HG03064 (cell line): Measurements from ENCODE around the gene PELO.
A peak's percentile ranks its signal among the peaks of the same experiment; 100 is the strongest.

Source experiments
- ATAC-seq: cut with Tn5 transposase; IDR thresholded peaks from one replicate; pipeline ENCODE4 v1.9.1; 2021; ENCODE audit warnings: low read depth; ENCODE audit not compliant: unreplicated experiment

The PELO gene

DNA sequence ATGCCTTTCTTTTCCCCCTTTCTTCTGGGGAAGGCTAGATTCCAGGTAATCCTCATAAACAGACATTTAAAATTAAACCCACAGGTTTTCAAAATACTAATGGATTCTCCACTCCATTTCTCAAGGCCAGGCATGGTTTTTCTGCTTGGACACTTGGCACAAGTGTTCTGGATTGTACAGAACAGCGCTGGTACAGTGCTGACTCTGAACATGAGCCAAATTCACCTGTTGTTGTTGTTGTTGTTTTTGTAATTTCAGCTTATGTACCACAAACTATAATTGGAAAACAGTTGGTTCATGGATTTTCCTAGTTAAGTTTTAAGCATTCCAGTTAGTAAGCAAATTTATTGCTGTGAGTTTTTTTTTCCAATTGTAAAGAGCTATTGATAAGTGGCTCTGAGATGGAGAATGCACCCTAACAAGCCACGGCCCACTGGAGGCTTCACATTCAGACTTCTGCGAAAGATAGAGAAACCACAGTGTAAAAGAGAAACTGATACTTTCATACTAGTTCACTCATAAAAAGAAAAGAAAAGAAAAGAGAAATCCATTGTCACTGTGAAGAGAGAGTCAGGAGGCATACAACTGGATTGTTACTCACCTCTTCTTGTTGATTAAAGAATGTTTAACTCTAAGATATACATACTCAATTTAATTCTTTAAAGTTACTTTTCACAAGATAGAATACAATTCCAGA lies 16.2 kb upstream of the PELO start:
- ATAC-seq, result peak; percentile 96

DNA sequence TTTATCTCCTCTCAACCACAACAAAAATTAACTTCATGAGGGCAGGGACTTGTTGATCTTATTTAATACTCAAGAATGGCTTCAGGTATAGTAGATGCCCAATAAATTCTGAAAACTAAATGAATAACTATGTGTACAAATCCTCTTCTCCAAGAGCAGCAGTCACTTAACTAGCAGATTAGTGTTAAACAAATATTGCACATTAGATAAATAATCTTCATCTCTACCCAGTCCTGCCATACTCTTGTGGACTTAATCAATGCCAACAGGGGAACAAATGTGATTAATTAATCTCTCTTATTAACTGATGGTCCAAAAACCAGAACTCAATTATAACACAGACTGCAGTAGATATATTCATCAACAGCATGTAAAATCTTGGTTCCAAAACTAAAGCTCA lies 15.0 kb upstream of the PELO start:
- ATAC-seq, result no peak

GRCh38 chr5:52773342-52773741 lies 14.4 kb upstream of the PELO start:
- ATAC-seq, result no peak

DNA sequence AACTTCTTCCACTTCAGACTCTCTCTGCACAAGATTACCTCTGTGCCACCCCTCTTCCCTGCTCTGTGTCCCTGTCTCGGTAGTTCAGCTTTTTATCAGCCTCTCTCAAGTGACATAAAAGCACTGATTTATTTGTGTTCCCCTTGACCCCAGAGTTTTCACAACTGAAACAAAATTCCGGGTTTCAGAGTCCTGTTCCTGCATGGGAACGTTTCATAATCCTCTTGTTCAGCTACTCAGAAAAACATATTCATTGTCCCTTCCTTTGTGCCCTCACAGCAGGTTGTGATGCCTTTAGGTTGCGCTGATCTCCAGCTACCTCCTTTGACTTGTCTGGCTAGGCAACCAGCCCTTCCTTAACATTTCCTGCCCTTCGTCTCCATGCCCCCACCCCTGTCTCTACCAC lies 13.7 kb upstream of the PELO start:
- ATAC-seq, result no peak

DNA sequence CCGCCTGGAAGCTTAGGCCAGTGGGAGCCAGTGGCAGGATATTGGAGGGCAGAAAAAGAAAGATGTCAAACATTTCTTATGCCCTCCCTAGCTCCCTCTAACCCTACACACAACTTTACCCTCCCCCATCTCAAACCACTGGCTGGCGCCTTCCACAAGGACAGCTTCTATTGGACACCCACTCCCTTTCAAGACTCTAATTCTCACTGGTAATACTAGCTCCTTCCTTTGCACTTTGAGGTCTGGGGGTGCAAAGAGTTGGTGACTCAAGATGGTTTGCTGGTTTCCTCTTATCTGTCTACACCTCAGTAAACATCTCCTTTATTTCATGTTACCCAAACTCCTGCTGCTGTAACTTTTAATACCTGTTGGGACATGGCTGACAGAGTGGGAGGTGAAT lies 11.6 kb upstream of the PELO start:
- ATAC-seq, result no peak

DNA sequence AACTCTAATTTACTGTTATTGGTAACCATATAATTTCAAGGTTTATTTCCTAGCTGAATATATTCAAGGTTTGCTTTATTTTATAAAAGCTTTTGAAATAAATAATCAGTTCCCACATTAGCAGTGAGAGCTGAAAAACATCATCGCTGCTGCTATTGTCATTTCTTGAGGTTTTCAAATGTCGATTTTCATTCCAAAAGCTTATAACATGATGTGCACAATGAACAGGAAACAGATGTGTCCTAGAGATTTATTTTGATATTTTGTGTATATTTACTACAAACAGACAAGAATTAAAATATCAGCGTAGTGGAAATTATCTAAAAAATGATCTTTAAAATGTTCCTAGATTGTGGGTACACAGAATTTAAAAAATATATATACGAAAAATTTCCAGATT lies 10.5 kb upstream of the PELO start:
- no peak for ATAC-seq

DNA sequence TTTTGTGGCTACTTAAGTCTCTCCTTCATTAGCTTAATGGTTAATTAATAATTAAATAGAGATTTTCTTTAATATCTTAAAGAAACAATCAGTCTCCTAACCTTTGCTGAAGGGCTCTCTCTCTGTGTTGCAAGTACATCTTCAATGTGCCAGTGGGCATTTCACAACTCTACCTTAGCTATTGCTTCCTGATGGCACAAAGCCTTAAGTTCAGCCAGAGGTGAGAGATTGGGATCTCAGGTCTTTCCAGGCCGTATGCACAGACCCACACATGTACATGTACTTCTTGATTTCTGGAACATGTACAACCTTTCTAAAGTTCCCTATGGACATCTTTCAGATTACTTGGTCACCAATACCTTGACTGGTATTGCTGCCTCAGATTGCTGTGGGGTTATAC lies 8.9 kb upstream of the PELO start:
- no peak for ATAC-seq

- no peak for ATAC-seq
Measured at GRCh38 chr5:52779213-52779612, 8.5 kb upstream of the PELO start.

DNA sequence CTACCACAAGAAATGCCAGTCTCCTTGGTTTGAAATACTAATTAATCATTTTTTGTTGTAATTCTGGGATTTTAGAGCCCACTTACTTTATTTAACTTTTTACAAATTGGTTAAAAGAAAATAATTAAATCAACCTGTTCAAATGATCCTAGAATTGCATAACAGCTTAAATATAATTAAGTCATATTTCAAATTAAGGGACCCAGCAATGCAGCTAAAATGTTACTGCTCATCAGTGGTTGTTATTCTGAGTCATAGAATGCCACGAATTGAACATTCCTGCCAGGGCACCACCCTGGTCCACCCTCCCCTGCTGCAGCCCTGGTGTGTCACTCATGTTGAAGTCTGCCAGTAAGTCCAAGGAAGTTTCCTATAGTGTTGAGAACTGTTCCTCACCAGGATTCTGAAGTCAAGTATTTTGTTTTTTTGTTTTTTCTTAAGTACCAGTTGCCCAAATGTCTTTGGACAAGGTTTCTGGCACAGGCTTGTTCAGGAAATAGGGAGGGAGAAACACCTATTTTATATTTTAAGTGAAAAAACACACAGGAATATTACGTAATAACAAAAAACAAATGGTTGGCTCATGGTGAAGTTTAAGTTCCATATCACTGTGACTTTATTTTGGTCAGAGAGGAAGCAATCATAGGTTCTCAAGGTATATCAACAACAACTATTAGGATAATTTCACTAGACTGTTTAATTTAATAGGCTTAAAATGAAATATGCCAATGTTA lies 4.3 kb upstream of the PELO start:
- ATAC-seq, result no peak

GRCh38 chr5:52784737-52785136 lies 3.0 kb upstream of the PELO start:
- ATAC-seq, result no peak

GRCh38 chr5:52786391-52786790 lies 1.3 kb upstream of the PELO start:
- ATAC-seq, result no peak

GRCh38 chr5:52786949-52787599 lies 642 bp upstream of the PELO start:
- no peak for ATAC-seq

DNA sequence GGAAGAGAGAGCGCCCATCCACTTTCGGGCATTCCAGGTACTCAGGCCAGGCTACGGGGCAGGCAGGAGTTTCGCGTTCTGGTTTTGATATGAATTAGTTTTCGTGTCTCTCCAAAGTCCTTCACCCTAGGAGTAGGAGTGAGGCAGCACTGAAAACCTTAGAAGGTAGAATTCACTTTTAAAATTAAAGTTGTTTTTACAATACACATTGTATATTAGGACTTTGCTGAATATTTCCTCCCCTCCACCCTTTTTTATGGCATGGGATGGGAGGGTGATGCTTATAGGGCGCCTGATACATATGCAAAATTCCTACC lies 747 bp downstream of the PELO start:
- no peak for ATAC-seq

- no peak for ATAC-seq
Measured at GRCh38 chr5:52789378-52789777, 1.7 kb downstream of the PELO start.

GRCh38 chr5:52789851-52790250 lies 2.1 kb downstream of the PELO start:
- ATAC-seq, result no peak

DNA sequence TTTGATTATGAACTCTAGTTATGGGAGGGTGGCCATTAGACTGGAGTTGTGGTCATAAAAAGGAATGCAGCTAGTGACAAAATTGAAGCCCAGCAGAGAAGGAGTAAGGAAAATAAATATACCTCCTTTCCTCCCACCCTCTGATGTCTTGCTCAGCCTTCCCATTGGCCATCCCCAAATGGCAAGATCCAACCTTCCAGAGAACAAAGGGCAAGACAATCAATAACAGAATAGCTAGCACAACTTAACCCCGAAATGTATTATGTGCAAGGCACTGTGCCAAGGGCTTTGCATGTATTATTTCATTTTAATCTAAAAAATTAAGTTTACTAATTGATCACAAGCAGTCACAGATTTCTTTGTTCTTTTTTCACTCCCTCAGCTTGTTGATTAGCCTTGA lies 3.6 kb downstream of the PELO start:
- no peak for ATAC-seq

DNA sequence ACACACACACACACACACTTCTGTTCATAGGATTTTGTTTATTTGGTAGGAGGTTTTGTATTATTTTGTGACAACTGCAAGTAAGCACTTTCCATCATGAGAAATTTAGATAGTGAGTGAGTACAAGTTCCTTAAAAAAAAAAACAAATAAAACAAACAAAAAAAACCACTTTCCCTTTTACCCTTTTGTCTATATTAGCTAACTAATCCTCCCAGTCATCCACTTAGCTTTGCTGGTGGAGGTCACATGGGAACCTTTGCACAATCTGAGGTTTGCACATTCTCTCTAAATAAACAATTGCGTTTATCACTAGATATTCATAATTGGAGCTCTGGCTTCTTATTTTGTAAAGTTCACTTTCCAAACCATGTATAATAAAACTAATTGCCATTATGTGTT lies 6.8 kb downstream of the PELO start:
- no peak for ATAC-seq

- no peak for ATAC-seq
Measured at GRCh38 chr5:52796031-52796430, 8.3 kb downstream of the PELO start.

DNA sequence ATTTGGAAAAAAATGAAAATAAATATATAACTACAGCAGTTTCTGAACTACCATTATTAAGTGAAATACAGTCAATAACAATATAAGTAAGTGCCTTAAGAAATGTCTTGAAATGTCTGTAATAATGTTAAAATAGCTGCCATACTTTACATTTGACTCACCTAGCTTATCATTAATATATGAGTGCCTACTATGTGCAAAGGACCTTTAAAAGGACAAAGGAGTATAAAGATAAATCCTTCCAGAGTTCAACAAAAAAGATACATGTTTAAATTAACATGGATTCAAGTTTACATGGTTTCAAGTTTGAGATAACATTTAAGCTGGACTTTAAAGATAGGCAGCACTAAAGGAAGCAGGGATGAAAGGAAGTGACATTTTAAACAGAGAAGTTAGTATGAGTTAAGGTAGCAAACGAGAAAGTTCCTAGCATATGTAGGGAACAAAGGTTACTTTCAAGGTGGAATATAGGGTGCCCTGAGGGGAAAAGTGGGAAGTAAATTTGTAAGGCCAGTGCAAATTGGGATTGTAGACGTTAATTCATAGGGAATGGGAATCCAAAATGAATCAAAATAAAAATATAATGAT lies 8.9 kb downstream of the PELO start:
- no peak for ATAC-seq

DNA sequence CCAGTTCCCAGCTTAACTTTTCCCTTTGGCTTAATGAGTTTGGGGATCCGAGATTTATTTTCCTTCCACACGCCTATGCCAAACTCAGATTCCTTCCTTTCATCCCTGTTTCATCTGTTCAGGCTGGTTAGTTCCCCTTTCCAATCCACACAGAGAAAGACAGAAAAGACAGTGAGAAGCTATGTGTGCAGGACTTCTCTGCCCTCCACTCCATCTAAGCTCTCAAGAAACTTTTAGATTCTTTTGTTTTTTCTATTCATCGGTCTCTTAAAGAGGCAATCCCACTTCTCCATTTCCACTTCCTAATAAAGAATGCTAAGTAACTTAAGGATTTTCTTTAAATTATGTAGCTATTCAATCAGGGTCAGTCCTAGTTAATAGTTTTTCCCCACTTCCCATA lies 11.2 kb downstream of the PELO start:
- no peak for ATAC-seq

- ATAC-seq, result peak; percentile 27
Measured at GRCh38 chr5:52799358-52799982, 11.8 kb downstream of the PELO start.
